ENCODE measurements around the gene UCK2.

UCK2 gene

GRCh38 chr1:165854101-165854845, 26.9 kb downstream of the UCK2 start:
- Histone ChIP-seq H3K27ac (peak overlapping the region; percentile 22; the same call in 1 of the 2 replicates), H3K36me3 (ENCODE audit: insufficient read depth, low read length) (no peaks in the 10 kb centered on the region), H3K9me3 (ENCODE audit: low read depth, low read length) (no peaks in the 10 kb centered on the region), H3K4me3 (no peak overlapping the region), H3K9ac (ENCODE audit: insufficient read length) (peak overlapping the region; percentile 17)
- no peak for DNase-seq (ENCODE audit: low read depth, low spot score)
- no peak for TF ChIP-seq EZH2 (IDR thresholded peaks at IDR 0.05)
- no peak for TF ChIP-seq FOXP2 (optimal IDR thresholded peaks at IDR 0.05; ENCODE audit: control extremely low read depth, extremely low read length, insufficient read depth)
- TF ChIP-seq POLR2AphosphoS5 (IDR thresholded peaks at IDR 0.05; ENCODE audit: borderline replicate concordance, low read depth, low read length): no peak

- DNase-seq (ENCODE audit: low read depth, low spot score): no peak
- Histone ChIP-seq H3K36me3 (ENCODE audit: insufficient read depth, low read length) (no peaks in the 10 kb centered on the region), H3K9ac (ENCODE audit: insufficient read length) (no peak overlapping the region), H3K9me3 (ENCODE audit: low read depth, low read length) (no peaks in the 10 kb centered on the region), H3K4me3 (no peak overlapping the region), H3K27ac (no peak overlapping the region)
- no peak for TF ChIP-seq FOXP2 (optimal IDR thresholded peaks at IDR 0.05; ENCODE audit: control extremely low read depth, extremely low read length, insufficient read depth)
- TF ChIP-seq POLR2AphosphoS5 (IDR thresholded peaks at IDR 0.05; ENCODE audit: borderline replicate concordance, low read depth, low read length): no peak
- TF ChIP-seq EZH2 (IDR thresholded peaks at IDR 0.05): no peak
Observed at GRCh38 chr1:165855010-165855838, 27.8 kb downstream of the UCK2 start.

GRCh38 chr1:165856021-165856420, 28.6 kb downstream of the UCK2 start:
- H3K27ac ChIP-seq: no peak overlapping the region
- no peak overlapping the region for H3K4me3 ChIP-seq
- TF ChIP-seq FOXP2 (optimal IDR thresholded peaks at IDR 0.05; ENCODE audit: control extremely low read depth, extremely low read length, insufficient read depth) (no peak), POLR2AphosphoS5 (IDR thresholded peaks at IDR 0.05; ENCODE audit: borderline replicate concordance, low read depth, low read length) (no peak), EZH2 (IDR thresholded peaks at IDR 0.05) (no peak)
- no peak overlapping the region for H3K9ac ChIP-seq (ENCODE audit: insufficient read length)
- DNase-seq (ENCODE audit: low read depth, low spot score): no peak
- no peaks in the 10 kb centered on the region for H3K9me3 ChIP-seq (ENCODE audit: low read depth, low read length)
- no peaks in the 10 kb centered on the region for H3K36me3 ChIP-seq (ENCODE audit: insufficient read depth, low read length)

GRCh38 chr1:165856606-165857005, 29.2 kb downstream of the UCK2 start:
- no peak overlapping the region for H3K4me3 ChIP-seq
- no peaks in the 10 kb centered on the region for H3K36me3 ChIP-seq (ENCODE audit: insufficient read depth, low read length)
- TF ChIP-seq EZH2 (IDR thresholded peaks at IDR 0.05): no peak
- no peak for TF ChIP-seq FOXP2 (optimal IDR thresholded peaks at IDR 0.05; ENCODE audit: control extremely low read depth, extremely low read length, insufficient read depth)
- TF ChIP-seq POLR2AphosphoS5 (IDR thresholded peaks at IDR 0.05; ENCODE audit: borderline replicate concordance, low read depth, low read length): no peak
- DNase-seq (ENCODE audit: low read depth, low spot score): no peak
- no peaks in the 10 kb centered on the region for H3K9me3 ChIP-seq (ENCODE audit: low read depth, low read length)
- no peak overlapping the region for H3K27ac ChIP-seq
- no peak overlapping the region for H3K9ac ChIP-seq (ENCODE audit: insufficient read length)

- no peak overlapping the region for H3K9ac ChIP-seq (ENCODE audit: insufficient read length)
- H3K4me3 ChIP-seq: no peak overlapping the region
- TF ChIP-seq EZH2 (IDR thresholded peaks at IDR 0.05) (no peak), FOXP2 (optimal IDR thresholded peaks at IDR 0.05; ENCODE audit: control extremely low read depth, extremely low read length, insufficient read depth) (no peak)
- no peak for DNase-seq (ENCODE audit: low read depth, low spot score)
- no peaks in the 10 kb centered on the region for H3K9me3 ChIP-seq (ENCODE audit: low read depth, low read length)
- H3K27ac ChIP-seq: no peak overlapping the region
- H3K36me3 ChIP-seq (ENCODE audit: insufficient read depth, low read length): 0 out of 2 replicates have a peak, but pooled peaks cover 4% of the 10 kb centered on the region
Observed at GRCh38 chr1:165857046-165857801, 29.8 kb downstream of the UCK2 start.

- Histone ChIP-seq H3K27ac (no peak overlapping the region), H3K9ac (ENCODE audit: insufficient read length) (no peak overlapping the region), H3K36me3 (ENCODE audit: insufficient read depth, low read length) (0 out of 2 replicates have a peak, but pooled peaks cover 5% of the 10 kb centered on the region), H3K4me3 (no peak overlapping the region), H3K9me3 (ENCODE audit: low read depth, low read length) (no peaks in the 10 kb centered on the region)
- no peak for DNase-seq (ENCODE audit: low read depth, low spot score)
- TF ChIP-seq FOXP2 (optimal IDR thresholded peaks at IDR 0.05; ENCODE audit: control extremely low read depth, extremely low read length, insufficient read depth) (no peak), POLR2AphosphoS5 (IDR thresholded peaks at IDR 0.05; ENCODE audit: borderline replicate concordance, low read depth, low read length) (no peak), EZH2 (IDR thresholded peaks at IDR 0.05) (no peak)
Observed at GRCh38 chr1:165858364-165858823, 31.0 kb downstream of the UCK2 start.

GRCh38 chr1:165858967-165859845, 31.8 kb downstream of the UCK2 start:
- Histone ChIP-seq H3K9ac (ENCODE audit: insufficient read length) (no peak overlapping the region), H3K27ac (no peak overlapping the region), H3K9me3 (ENCODE audit: low read depth, low read length) (no peaks in the 10 kb centered on the region), H3K4me3 (no peak overlapping the region), H3K36me3 (ENCODE audit: insufficient read depth, low read length) (0 out of 2 replicates have a peak, but pooled peaks cover 5% of the 10 kb centered on the region)
- no peak for TF ChIP-seq FOXP2 (optimal IDR thresholded peaks at IDR 0.05; ENCODE audit: control extremely low read depth, extremely low read length, insufficient read depth)
- TF ChIP-seq EZH2 (IDR thresholded peaks at IDR 0.05): no peak
- no peak for TF ChIP-seq POLR2AphosphoS5 (IDR thresholded peaks at IDR 0.05; ENCODE audit: borderline replicate concordance, low read depth, low read length)
- DNase-seq (ENCODE audit: low read depth, low spot score): no peak
